GM12874 (cell line): ENCODE data around the gene RPLP2.
A peak's percentile ranks its signal among the peaks of the same experiment; 100 is the strongest.

Experiments used
- TF ChIP-seq, protein P1 (sequence below): IDR thresholded peaks from 2 replicates; pipeline ENCODE4 v1.5.1; 2011; ENCODE audit warnings: low read depth, mild to moderate bottlenecking, control low read depth, low read length, moderate library complexity; ENCODE audit not compliant: insufficient read depth

The RPLP2 gene

DNA sequence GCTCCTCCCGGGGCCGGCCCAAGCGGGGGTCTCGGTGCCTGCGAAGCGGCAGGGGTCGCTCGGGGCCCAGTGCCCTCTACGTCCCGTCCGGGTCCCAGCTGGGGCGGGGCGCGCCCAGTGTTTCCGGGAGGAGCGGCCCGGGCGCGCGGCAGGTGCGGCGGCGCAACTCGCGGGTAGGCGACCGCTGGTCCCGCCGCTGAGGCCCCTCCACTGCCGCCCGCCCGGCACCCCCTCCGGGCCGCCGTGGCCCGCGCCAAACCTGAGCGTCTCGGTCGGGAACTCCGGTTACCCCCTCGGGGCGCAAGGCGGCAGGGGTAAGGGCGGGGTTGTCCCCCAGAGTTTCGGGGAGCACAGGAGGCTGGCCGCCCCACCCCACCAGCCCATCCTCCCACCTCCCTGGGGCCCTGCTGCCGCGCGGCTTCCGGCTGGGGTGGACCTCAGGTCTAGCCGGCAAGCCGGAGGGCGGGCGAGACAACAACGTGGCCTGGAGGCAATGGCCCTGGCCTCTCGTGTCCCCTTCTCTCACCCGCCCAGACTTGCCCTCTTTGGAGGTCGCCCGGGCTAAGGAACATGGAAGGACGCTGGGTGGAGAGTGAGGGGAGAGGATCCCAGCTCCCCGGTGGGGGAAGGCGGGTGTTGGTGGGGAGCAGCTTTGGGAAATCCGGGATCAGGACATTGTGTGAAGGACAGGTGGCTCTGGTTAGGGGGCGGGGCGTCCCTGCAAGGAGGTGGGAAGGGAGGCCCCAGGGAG, 17.6 kb downstream of the RPLP2 start:
- TF ChIP-seq, protein P1, sequence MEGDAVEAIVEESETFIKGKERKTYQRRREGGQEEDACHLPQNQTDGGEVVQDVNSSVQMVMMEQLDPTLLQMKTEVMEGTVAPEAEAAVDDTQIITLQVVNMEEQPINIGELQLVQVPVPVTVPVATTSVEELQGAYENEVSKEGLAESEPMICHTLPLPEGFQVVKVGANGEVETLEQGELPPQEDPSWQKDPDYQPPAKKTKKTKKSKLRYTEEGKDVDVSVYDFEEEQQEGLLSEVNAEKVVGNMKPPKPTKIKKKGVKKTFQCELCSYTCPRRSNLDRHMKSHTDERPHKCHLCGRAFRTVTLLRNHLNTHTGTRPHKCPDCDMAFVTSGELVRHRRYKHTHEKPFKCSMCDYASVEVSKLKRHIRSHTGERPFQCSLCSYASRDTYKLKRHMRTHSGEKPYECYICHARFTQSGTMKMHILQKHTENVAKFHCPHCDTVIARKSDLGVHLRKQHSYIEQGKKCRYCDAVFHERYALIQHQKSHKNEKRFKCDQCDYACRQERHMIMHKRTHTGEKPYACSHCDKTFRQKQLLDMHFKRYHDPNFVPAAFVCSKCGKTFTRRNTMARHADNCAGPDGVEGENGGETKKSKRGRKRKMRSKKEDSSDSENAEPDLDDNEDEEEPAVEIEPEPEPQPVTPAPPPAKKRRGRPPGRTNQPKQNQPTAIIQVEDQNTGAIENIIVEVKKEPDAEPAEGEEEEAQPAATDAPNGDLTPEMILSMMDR = 0 out of 2 replicates have a peak, but pooled peaks have one; percentile 1

DNA sequence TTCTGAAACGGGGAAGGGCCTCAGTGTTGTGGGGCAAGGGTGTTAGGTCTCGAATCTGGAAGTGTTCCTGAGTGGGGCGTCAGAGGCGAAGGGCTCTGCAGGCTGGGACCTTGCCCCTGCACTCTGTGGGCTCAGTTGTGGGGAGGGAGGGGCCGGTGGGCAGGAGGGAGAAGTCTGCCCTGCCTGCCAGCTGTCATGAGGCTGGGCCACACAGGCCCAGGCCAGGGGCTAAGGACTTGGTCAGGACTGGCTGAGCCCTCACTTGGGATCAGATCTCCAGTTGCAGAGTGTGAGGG, 18.1 kb downstream of the RPLP2 start, which contains the start of gene CRACR2B:
TSS of gene CRACR2B (plus strand) at position 23 of the 296 bp plus-strand sequence. CDS start 689 bp downstream, outside the sequence.
- TF ChIP-seq, protein P1 = no peak

DNA sequence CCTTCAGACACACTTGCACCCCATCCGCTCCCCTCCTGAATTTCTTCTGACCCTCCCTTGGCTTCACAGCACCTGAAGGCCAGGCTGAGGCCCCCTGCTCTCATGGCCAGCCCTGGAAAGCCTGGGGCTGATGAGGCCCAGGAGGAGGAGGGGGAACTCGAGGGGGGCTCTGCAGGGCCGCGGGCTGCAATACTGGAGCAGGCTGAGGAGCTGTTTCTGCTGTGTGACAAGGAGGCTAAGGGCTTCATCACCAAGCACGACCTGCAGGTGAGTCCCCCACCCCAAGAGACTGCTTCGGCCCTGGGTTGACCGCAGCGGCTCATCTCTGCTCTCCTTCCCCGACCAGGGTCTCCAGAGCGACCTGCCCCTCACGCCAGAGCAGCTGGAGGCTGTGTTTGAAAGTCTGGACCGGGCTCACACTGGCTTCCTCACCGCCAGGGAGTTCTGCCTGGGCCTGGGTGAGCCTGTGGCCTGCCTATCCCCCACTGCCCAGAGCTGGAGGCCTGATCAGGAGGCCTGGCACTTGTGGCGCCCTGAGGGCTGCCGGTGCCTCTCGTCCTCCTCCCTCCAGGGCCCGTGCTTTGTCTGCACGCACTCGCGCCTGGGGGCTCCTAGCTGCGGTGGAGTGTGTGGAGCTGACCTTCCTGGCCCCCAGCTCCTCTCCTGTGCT, 18.9 kb downstream of the RPLP2 start:
- TF ChIP-seq, protein P1 = no peak

DNA sequence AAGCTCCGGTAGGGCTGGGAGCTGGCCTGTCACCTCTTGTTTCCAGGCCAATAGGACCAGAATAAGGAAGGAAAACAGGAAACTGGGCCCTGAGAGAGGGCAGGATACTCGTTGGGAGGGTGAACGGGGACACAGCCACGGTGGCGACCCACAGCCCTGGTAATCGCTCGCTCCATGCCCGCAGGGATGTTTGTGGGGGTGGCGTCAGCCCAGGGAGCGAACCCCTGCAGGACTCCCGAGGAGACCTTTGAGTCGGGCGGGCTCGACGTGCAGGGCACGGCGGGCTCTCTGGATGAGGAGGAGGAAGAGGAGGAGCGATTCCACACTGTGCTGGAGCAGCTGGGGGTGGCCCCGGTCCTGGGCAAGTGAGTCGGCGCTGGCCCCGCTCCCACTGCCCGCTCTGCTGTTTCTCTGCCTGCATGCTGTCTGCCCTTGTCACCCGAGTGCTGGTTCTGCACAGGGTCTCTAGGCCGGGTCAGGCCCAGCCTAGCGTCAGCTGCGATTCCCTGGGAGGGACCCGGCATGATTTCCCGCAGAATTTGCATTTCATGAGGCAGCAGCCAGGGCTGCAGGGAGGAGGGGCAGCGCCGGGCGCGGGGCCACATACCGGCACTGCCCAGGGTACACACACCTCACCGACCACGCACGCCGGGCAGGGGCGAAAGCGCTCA, 19.5 kb downstream of the RPLP2 start:
- TF ChIP-seq, protein P1 = no peak

DNA sequence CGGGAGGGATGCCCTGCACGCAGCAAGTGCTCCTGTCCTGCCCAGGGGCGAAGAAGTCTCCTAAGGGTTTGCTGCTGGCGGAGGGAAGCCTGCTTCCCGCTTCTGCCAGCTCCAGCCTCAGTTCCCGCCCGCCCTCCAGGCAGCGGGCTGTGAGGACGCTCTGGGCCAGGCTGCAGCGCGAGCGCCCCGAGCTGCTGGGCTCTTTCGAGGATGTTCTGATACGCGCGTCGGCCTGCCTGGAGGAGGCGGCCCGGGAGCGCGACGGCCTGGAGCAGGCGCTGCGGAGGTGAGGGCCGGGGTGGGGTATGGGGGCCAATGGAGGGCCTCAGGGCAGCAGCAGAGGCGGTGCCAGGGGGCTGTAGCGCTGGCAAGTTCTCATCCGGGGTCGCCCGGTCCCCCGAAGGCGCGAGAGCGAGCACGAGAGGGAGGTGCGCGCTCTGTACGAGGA, 20.1 kb downstream of the RPLP2 start:
- TF ChIP-seq, protein P1 = no peak

DNA sequence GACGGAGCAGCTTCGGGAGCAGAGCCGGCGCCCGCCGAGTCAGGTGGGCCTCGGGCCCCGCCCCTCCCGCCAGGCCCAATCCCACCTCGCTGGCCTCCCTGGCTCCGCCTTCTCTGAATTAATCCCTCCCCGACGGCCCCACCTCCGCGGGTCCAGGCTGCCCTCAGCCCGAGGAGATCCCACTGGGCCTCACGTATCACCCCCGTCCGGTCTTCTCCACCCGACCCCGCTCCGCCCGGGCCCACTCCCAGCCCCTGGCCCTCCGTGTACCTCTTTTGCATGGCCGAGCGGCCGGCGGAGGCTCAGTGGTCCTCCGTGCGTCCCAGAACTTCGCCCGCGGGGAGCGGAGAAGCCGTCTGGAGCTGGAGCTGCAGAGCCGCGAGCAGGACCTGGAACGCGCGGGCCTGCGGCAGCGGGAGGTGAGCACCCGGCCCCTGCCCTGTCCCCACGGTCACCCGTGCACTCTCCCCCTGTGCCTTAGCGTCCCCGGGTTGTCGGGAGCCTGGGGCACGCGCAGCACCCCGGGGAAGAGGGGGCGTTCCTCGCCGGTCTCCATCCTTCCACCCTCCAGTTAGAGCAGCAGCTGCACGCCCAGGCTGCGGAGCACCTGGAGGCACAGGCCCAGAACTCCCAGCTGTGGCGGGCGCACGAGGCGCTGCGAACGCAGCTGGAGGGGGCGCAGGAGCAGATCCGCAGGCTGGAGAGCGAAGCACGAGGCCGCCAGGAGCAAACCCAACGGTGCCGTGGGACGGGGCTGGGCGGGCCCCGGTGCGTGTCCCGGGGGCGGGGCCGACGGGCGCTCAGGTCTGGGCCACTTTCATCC, 20.7 kb downstream of the RPLP2 start:
- TF ChIP-seq, protein P1 = no peak
